K562 (cell line): ENCODE measurements around the gene ZC3H7B. TPM values are rescaled to one million over a fixed set of nuclear protein-coding genes. Genes with fewer than 3 reads are reported as not detected.

Source experiments
- ARID1B ChIP-seq: fragments of 450-650 bp; IDR thresholded peaks from 2 replicates; pipeline ENCODE4 v1.6.1; 2016; ENCODE audit warnings: antibody characterized with exemption, mild to moderate bottlenecking, inconsistent platforms
- ARID2 ChIP-seq: fragments of 450-650 bp; IDR thresholded peaks from 2 replicates; pipeline ENCODE4 v1.6.1; 2017; ENCODE audit warnings: antibody characterized with exemption, mild to moderate bottlenecking
- CBX2 ChIP-seq: fragments of 200-600 bp; sonication (generic); IDR thresholded peaks from one replicate; pipeline ENCODE4 v1.6.1; 2012; ENCODE audit warnings: mild to moderate bottlenecking, low read length, inconsistent platforms; ENCODE audit not compliant: insufficient read depth, poor library complexity, severe bottlenecking
- ESRRB ChIP-seq: fragments of 250-450 bp; sonication (Bioruptor Pico); IDR thresholded peaks from 2 replicates; pipeline ENCODE4 v1.5.0; 2020; ENCODE audit warnings: mild to moderate bottlenecking, moderate library complexity, borderline replicate concordance
- ETV6 ChIP-seq, 3 experiments: fragments of 150-350 bp in 1 of 3; sonication (generic) in 1 of 3; formaldehyde crosslinking in 1 of 3; IDR thresholded peaks; 2 replicates each; pipeline versions ENCODE4 v1.6.1 to v1.8.0; 2014 to 2022; ENCODE audit warnings: borderline replicate concordance in 2 of 3, low read depth in 2 of 3, antibody characterized with exemption in 1 of 3, low read length in 1 of 3, mild to moderate bottlenecking in 1 of 3, missing genetic modification reagents in 1 of 3
- HDGF ChIP-seq: fragments of 450-650 bp; IDR thresholded peaks from 2 replicates; pipeline ENCODE4 v1.6.1; 2016
- MCM5 ChIP-seq: fragments of 450-650 bp; IDR thresholded peaks from 2 replicates; pipeline ENCODE4 v1.6.1; 2016; ENCODE audit warnings: low read depth
- NRF1 ChIP-seq, 2 experiments: fragments of 450-650 bp; IDR thresholded peaks in 1 of 2; conservative IDR thresholded peaks in 1 of 2; 2 replicates each; pipeline ENCODE4 v1.6.1; 2014; ENCODE audit warnings: mild to moderate bottlenecking in 2 of 2
- PHB ChIP-seq: fragments of 250-450 bp; sonication (Bioruptor Pico); IDR thresholded peaks from 2 replicates; pipeline ENCODE4 v1.5.0; 2021
- PPARD ChIP-seq: fragments of 250-450 bp; sonication (Bioruptor Pico); IDR thresholded peaks from 2 replicates; pipeline ENCODE4 v1.8.0; 2022; ENCODE audit warnings: inconsistent platforms, mild to moderate bottlenecking, moderate library complexity
- PTBP1 ChIP-seq: fragments of 200-400 bp; formaldehyde crosslinking; IDR thresholded peaks from 2 replicates; pipeline ENCODE4 v1.6.1; 2017; ENCODE audit warnings: low read depth, low read length
- RBM25 ChIP-seq: fragments of 200-400 bp; formaldehyde crosslinking; IDR thresholded peaks from 2 replicates; pipeline ENCODE4 v1.6.1; 2018; ENCODE audit warnings: low read length, low read depth, moderate library complexity; ENCODE audit not compliant: severe bottlenecking
- SAP30 ChIP-seq: fragments of 200-600 bp; sonication (generic); IDR thresholded peaks from 2 replicates; pipeline ENCODE4 v1.6.1; 2012; ENCODE audit warnings: borderline replicate concordance, low read depth, mild to moderate bottlenecking, moderate library complexity, low read length, control low read depth, inconsistent platforms; ENCODE audit not compliant: insufficient read depth, poor library complexity, severe bottlenecking
- SIN3A ChIP-seq, 2 experiments: fragments of 150-350 bp in 1 of 2; IDR thresholded peaks; 2 replicates each; pipeline ENCODE4 v1.6.1; 2011 to 2016; ENCODE audit warnings: borderline replicate concordance in 2 of 2, low read depth in 2 of 2, low read length in 2 of 2, mild to moderate bottlenecking in 2 of 2, moderate library complexity in 2 of 2; ENCODE audit not compliant: control insufficient read depth in 1 of 2
- ZNF324 ChIP-seq: fragments of 250-450 bp; sonication (Bioruptor Pico); IDR thresholded peaks from 2 replicates; pipeline ENCODE4 v1.4.0; 2020; ENCODE audit warnings: mild to moderate bottlenecking
- ZNF384 ChIP-seq: IDR thresholded peaks from 2 replicates; pipeline ENCODE4 v1.6.1; 2012; ENCODE audit warnings: low read depth, low read length, improper control_type of control experiment
- ZNF436 ChIP-seq: fragments of 250-450, 450-650 bp; sonication (Bioruptor Pico); formaldehyde crosslinking; IDR thresholded peaks from 2 replicates; pipeline ENCODE4 v1.7.0; 2020; ENCODE audit warnings: mild to moderate bottlenecking
- ZNF507 ChIP-seq: conservative IDR thresholded peaks from 2 replicates; pipeline ENCODE4 v1.6.1; 2017; ENCODE audit warnings: missing genetic modification characterization, missing compliant biosample characterization
- ZNF584 ChIP-seq: fragments of 200-800 bp; sonication (Bioruptor generic); IDR thresholded peaks from 2 replicates; pipeline ENCODE4 v1.6.1; 2016; ENCODE audit warnings: low read depth, mild to moderate bottlenecking, missing genetic modification characterization, missing compliant biosample characterization
- ZNF717 ChIP-seq: fragments of 250-450 bp; sonication (Bioruptor Pico); IDR thresholded peaks from 2 replicates; pipeline ENCODE4 v1.5.0; 2021
- polyA plus RNA-seq, 8 experiments: library from polyadenylated mRNA; depleted of rRNA in 4 of 8; stranded (reverse) in 5 of 8; unstranded in 3 of 8; fragments of >200 nt; fragmentation: Nextera tagmentation in 2 of 8; fragmentation: Illumina TruSeq in 1 of 8; extraction: Ambion mirVana in 2 of 8; extraction: Trizol in 1 of 8; gene quantifications; 2 replicates each; pipeline versions ENCODE4 v1.2.1 to v1.2.3, GENCODE V29; 2011 to 2014; ENCODE audit warnings: inconsistent platforms in 1 of 8, missing spikeins in 1 of 8
- total RNA-seq, 7 experiments: library from RNA; depleted of rRNA in 6 of 7; stranded (reverse); fragments of >200 nt in 6 of 7; fragmentation: Illumina TruSeq in 2 of 7; extraction: Trizol in 2 of 7; gene quantifications; 2 replicates each; pipeline versions ENCODE4 v1.2.1 to v1.2.3, GENCODE V29; 2011 to 2021; ENCODE audit warnings: low replicate concordance in 1 of 7
- TF ChIP-seq, protein P1 (sequence below): sonication (generic); formaldehyde crosslinking; IDR thresholded peaks from 2 replicates; pipeline ENCODE4 v1.9.0; 2022; ENCODE audit warnings: mild to moderate bottlenecking, missing genetic modification reagents

The ZC3H7B gene
- total and polyA plus RNA-seq, 9 of the 15 experiments (the other 6 are each of a cell fraction or from before 2014, with no cell fraction given), result 0.07 to 49.8 (median 26.8) TPM

DNA sequence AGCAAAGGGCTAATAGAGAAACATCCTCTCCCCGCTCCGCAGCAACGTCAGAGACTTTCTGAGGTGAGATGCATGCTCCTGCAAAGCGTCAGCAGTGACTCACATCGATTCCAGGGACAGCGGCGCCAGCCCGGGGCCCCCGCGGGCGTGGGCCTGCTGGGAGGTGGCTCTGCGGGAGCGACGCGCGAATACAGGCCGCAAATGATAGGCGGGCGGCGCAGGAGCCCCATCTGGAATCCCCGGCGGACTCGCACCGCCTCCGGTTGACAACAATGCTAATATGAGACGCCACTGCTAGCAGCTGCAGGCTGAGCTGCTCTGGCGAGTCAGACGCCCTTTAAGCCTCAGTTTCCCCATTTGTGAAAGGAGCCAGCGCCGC is 15.9 kb upstream of the ZC3H7B start (continued):
- TF ChIP-seq NRF1 (conservative IDR thresholded peaks at IDR 0.05 in 1 of 2, IDR thresholded peaks at IDR 0.05 in 1 of 2), result peak; percentile 58 to 60; a peak in 3 of 4 replicates
- no peak for TF ChIP-seq ESRRB
- TF ChIP-seq HDGF, result no peak
- TF ChIP-seq ZNF717, result no peak
- peak; percentile 23; the same call in 1 of the 2 replicates for TF ChIP-seq ARID1B
- TF ChIP-seq RBM25, result no peak
- TF ChIP-seq ARID2, result no peak
- TF ChIP-seq SAP30, result no peak
- no peak for TF ChIP-seq ZNF436 (CRISPR knock-in tag)
- TF ChIP-seq PPARD (CRISPR knock-in tag), result no peak
- no peak for TF ChIP-seq ZNF584 (CRISPR knock-in tag)
- no peak for TF ChIP-seq PTBP1
- peak in 1 of 2 experiments; percentile 23; a peak in 1 of 4 replicates for TF ChIP-seq SIN3A (IDR thresholded peaks at IDR 0.05; ENCODE audit: borderline replicate concordance in 2 of 2, control insufficient read depth in 1 of 2, low read depth in 2 of 2, low read length in 2 of 2)
- TF ChIP-seq, protein P1, sequence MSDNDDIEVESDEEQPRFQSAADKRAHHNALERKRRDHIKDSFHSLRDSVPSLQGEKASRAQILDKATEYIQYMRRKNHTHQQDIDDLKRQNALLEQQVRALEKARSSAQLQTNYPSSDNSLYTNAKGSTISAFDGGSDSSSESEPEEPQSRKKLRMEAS, result no peak
- no peak for TF ChIP-seq ETV6 (IDR thresholded peaks at IDR 0.05; ENCODE audit: borderline replicate concordance in 1 of 2, low read depth in 2 of 2, low read length in 1 of 2)
- TF ChIP-seq ETV6 (CRISPR knock-in tag; IDR thresholded peaks at IDR 0.05; ENCODE audit: borderline replicate concordance), result no peak
- TF ChIP-seq ZNF384, result no peak
- no peak for TF ChIP-seq CBX2
- no peak for TF ChIP-seq PHB
- no peak for TF ChIP-seq ZNF324 (CRISPR knock-in tag)
- TF ChIP-seq MCM5, result no peak
- no peak for TF ChIP-seq ZNF507 (tag)
- TF ChIP-seq, all 486 proteins: peak for 29
